ENCODE data around the gene MS4A10. TPM values are rescaled to one million over a fixed set of nuclear protein-coding genes. Genes with fewer than 3 reads are reported as not detected.
A peak's percentile ranks its signal among the peaks of the same experiment; 100 is the strongest.

The MS4A10 gene
- total RNA-seq, 1 experiment from 2014 or later: not detected

DNA sequence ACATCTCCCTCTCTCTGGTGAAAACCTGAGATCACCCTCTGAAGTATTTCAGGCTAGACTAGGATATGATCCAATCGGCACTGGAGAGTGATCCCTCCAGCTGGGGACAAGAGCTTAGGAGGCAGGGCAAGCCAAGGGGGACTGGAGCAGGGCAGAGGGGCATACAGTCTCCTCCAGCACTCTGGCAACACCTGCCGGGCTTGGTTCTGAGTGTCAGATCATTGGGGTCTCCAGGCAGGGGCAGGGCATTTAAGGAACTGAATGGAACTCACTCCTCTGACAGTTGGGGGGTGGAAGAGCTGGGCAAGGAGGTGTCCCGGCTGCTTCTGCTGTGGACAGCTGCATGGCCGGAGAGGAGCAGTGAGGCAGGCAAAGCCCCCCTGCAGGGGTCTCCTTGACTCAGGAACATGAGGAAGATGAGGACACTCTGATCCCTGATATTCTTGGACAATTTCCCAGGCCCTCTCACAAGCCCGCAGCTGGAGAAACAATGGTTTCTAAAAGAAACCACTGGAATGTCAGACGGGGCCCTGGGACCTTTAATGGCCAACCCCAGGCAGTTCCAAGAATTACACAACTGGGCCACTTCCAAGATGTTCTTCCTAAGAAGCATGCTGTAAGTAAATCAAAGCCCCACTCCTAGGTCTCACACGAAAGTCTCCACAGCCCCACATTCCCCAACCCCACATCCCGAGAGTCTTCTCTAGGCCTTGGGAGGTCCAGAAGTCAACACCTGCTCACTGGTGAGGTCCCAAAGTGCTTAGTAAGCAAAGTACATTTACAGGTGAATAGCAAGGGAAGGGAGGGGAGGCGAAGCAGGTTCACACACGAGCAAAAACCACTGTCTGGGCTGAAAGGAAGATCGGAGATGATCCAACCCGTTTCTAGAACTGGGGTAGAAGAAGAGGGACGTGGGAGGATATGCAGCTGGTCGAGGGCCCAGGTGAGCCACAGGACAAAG lies 55.6 kb downstream of the MS4A10 start:
- Histone ChIP-seq H3K36me3 (no peaks in the 10 kb centered on the region; the same call in 1 of the 2 replicates), H3K4me1 (peaks cover 22% of the 10 kb centered on the region), H3K4me3 (no peak overlapping the region), H3K9me3 (replicated peaks) (no peaks in the 10 kb centered on the region), H3K27ac (peak overlapping the region; percentile 15; the same call in 1 of the 2 replicates), H3K27me3 (no peaks in the 10 kb centered on the region)
- DNase-seq: peak; percentile 62 to 73

DNA sequence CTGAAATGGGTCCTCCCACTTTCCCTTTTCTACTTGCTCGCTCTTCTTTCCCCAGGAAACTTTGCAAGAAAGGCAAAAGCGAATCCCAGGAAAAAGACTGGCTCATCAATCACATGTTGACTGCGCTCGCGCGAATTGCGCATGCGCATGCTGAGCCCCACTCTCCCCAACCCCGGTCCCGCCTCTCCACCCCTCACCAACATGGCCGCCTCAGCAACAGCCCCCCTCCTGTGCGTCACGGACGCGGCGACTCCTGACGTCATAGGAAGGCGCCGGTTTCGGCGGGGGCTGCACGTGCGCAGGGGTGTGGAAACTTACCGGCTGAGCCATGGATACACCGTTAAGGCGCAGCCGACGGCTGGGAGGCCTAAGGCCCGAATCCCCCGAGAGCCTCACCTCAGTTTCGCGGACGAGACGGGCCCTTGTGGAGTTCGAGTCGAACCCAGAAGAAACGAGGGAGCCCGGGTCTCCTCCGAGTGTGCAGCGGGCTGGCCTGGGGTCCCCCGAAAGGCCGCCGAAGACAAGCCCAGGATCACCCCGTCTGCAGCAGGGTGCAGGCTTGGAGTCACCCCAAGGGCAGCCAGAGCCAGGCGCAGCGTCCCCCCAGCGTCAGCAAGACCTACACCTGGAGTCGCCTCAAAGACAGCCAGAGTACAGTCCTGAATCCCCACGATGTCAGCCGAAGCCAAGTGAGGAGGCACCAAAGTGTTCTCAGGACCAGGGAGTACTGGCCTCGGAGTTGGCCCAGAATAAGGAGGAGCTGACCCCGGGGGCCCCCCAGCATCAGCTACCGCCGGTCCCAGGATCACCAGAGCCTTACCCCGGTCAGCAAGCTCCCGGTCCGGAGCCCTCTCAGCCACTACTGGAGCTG lies 56.9 kb downstream of the MS4A10 start, which contains the start of gene CCDC86:
CCDC86 (plus strand) TSS at position 317 of the 871 bp plus-strand sequence; CDS start at position 329, 12 bp downstream.
- H3K36me3 ChIP-seq: no peaks in the 10 kb centered on the region; the same call in 1 of the 2 replicates
- peak; percentile 95 to 96 for DNase-seq
- H3K9me3 ChIP-seq (replicated peaks): no peaks in the 10 kb centered on the region
- H3K4me3 ChIP-seq: peak within 1 kb of the TSS; percentile 83
- peak within 1 kb of the TSS; percentile 49 for H3K27ac ChIP-seq
- H3K27me3 ChIP-seq: no peaks in the 10 kb centered on the region
- peaks cover 22% of the 10 kb centered on the region for H3K4me1 ChIP-seq

DNA sequence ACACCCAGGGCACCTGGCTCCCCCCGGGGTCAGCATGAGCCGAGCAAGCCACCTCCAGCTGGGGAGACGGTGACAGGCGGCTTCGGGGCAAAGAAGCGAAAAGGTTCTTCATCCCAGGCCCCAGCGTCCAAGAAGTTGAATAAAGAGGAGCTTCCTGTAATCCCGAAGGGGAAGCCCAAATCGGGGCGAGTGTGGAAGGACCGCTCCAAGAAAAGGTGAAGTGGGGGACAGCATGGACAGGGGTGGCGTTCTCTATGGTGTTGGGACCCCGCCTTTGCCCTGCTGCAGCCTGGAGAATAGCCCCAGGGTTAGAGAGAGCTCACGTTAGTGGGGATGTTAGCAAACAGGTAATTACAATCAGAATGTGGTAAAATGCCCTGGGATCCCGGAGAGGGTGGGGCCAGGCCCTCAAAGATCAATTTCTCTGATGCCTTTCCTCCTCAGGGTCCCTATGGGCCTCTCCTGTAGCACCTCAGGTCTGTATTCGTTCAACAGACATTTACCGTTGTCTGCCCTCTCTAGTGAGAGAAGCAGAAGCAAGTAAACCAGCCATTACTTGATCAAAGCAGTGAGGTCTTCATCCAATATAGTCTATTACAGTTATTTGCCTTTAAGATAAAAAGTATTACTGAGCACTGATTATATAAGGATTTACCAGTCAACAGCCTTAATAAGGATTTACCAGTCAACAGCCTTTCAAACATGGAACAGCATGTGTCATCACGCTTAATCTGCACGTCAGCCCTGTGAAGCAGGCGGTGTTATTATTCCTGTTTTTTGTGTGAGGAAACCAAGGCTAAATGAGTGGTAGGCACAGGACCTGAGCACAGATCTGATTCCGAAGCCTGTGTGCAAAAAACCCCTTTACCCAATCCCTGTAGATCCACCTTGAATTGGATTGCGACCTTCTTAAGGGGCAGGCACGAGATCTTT lies 57.8 kb downstream of the MS4A10 start:
- H3K36me3 ChIP-seq: no peaks in the 10 kb centered on the region; the same call in 1 of the 2 replicates
- DNase-seq: no peak

DNA sequence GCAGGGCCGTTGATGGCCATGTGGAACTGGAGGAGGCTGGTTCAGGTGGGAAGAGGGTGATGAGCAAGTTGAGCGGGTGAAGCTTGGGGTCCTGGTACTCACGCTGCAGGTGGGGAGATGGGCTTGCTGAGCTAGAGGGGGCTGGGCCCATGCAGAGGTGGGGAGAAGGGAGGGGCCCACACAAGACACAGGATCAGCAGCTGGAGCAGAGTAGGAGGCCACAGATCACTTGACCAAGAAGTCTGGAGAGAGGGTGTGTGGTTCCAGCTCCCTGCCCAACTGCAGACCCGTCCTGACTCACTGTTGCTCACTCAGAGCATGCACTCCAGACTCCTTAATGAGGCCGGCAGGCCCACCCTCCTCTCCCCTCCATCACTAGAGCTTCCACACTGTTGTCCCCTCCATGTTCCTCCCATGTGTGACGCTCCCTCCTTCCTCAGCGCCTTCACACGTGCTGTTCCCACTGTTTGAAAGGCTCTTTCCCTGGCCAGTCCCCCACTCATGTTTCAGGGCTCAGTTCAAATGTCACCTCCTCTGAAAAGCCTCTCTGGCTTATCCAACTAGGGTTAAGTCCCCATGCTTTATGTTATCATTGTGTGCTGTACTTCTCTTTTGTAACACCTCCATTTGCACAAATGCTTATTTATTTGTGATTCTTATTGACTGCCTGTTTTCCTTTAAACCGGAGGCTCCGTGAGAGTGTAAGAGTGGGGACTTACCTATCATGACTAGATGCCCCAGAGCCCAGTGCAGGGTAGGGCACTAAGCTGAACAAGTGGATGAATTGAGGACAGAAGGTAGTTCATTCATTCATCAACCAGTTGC lies 59.1 kb downstream of the MS4A10 start:
- no peak for DNase-seq
- H3K4me1 ChIP-seq: peaks cover 18% of the 10 kb centered on the region
- H3K27ac ChIP-seq: no peak overlapping the region
- H3K9me3 ChIP-seq (replicated peaks): no peaks in the 10 kb centered on the region
- H3K36me3 ChIP-seq: no peaks in the 10 kb centered on the region; the same call in 1 of the 2 replicates
- H3K4me3 ChIP-seq: no peak overlapping the region
- no peaks in the 10 kb centered on the region for H3K27me3 ChIP-seq

More for the DNA sequence above, 57.8 kb downstream of the MS4A10 start:
- peak overlapping the region; percentile 49 for H3K27ac ChIP-seq
- peak overlapping the region; percentile 83 for H3K4me3 ChIP-seq
- H3K27me3 ChIP-seq: no peaks in the 10 kb centered on the region
- H3K9me3 ChIP-seq (replicated peaks): no peaks in the 10 kb centered on the region
- peaks cover 22% of the 10 kb centered on the region for H3K4me1 ChIP-seq

DNA sequence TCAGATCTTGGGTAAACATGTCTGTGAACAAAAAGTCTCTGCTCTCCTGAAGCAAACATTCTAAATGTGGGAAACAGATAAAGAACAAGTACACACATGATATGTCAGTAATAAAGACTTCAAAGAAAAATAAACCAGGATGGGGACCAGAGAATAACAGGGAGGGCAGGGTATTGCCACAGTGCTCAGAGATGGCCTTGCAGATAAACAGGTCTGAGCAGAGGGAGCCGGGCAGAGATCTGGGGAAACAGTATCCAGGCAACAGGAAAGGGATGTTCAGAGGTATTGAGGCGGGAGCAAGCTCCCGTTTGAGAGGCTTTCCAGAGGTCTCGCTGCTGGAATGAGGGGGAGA lies 59.7 kb downstream of the MS4A10 start:
- no peaks in the 10 kb centered on the region; the same call in 1 of the 2 replicates for H3K36me3 ChIP-seq

DNA sequence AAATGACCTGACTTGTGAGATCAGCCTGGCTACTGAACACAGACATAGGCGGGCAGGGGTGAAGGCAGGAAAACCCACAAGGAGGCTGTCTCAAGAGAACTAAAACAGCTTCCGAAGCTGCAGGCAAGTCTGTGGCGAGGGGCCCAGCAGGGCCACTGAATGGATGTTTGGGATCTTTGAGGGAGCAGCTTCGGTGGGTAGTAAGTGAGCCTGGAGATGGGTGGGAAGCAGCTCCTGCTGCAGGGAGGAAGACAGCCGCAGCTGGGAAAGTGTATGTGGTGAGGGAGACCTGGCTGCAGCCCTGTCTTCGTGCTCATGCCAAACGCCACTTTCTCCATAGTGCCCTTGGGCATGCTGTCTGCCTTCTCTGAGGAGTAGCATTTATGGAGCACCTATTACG lies 60.2 kb downstream of the MS4A10 start:
- Histone ChIP-seq H3K4me1 (peaks cover 15% of the 10 kb centered on the region), H3K4me3 (no peak overlapping the region), H3K36me3 (no peaks in the 10 kb centered on the region; the same call in 1 of the 2 replicates), H3K27me3 (no peaks in the 10 kb centered on the region), H3K27ac (no peak overlapping the region), H3K9me3 (replicated peaks) (no peaks in the 10 kb centered on the region)
- DNase-seq: no peak

More for the DNA sequence above, 59.7 kb downstream of the MS4A10 start:
- Histone ChIP-seq H3K27ac (no peak overlapping the region), H3K4me3 (no peak overlapping the region), H3K27me3 (no peaks in the 10 kb centered on the region), H3K9me3 (replicated peaks) (no peaks in the 10 kb centered on the region), H3K4me1 (peaks cover 18% of the 10 kb centered on the region)
- DNase-seq: no peak

DNA sequence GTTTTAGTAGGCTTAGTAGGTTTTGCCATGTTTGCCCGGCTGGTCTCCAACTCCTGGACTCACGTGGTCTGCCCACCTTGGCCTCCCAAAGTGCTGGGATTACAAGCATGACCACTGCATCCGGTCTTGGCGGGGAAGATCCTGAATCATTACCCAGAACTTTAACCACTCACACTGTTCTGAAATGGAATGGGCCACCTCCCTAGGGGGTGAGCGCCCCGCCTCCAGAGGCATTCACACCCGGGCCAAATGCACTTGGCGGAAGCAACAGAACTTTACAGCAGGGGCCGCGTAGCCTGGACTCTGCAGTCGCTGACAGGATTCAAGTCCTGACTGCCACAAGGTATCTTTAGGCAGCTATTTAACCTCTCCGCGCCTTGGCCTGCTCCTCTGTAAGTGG lies 62.1 kb downstream of the MS4A10 start:
- H3K27me3 ChIP-seq: no peaks in the 10 kb centered on the region
- H3K4me1 ChIP-seq: 0 out of 2 replicates have a peak, but pooled peaks cover 3% of the 10 kb centered on the region
- H3K36me3 ChIP-seq: peaks cover 9% of the 10 kb centered on the region; the same call in 1 of the 2 replicates
- DNase-seq: no peak
- no peak overlapping the region for H3K27ac ChIP-seq
- no peaks in the 10 kb centered on the region for H3K9me3 ChIP-seq (replicated peaks)
- H3K4me3 ChIP-seq: no peak overlapping the region

DNA sequence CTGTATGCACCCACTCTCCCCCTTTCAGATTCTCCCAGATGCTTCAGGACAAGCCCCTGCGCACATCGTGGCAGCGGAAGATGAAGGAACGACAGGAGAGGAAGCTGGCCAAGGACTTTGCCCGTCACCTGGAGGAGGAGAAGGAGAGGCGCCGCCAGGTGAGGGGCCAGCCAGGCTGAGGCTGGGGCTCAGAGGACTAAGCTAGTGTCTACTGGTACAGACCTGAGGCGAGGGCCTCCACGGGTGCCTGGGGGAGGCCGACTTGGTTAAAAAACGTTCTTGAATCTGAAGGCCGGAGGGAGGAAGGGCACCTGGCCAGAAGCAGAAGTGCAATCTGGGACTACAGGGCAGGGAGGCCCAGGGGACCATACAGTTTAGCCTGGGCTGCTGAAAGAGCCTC lies 62.8 kb downstream of the MS4A10 start:
- no peak overlapping the region for H3K27ac ChIP-seq
- no peak for DNase-seq
- H3K9me3 ChIP-seq (replicated peaks): no peaks in the 10 kb centered on the region
- peaks cover 9% of the 10 kb centered on the region; the same call in 1 of the 2 replicates for H3K36me3 ChIP-seq
- 0 out of 2 replicates have a peak, but pooled peaks cover 3% of the 10 kb centered on the region for H3K4me1 ChIP-seq
- no peak overlapping the region for H3K4me3 ChIP-seq
- H3K27me3 ChIP-seq: no peaks in the 10 kb centered on the region

DNA sequence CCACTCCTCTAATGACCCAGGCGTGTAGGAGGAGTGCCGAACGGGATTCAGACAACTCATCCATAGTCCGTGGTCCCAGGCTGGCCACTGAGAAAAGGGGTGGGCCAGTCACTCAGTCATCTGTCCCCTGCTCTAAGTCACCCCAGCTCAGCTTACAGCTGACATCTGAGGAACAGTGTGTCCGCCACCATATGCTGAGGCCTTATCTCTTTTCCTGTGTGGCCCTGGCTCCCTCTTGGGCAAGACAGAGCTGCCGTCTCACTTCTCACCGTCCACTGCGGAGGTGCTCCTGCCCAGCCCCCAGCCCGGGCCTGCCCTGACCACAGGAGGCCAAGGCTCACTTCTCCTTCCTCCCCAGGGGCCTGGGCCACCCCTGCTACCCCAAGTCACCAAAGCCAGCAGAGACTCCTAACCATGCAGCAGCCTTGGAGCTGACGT lies 63.6 kb downstream of the MS4A10 start:
- no peaks in the 10 kb centered on the region for H3K4me1 ChIP-seq
- H3K4me3 ChIP-seq: no peak overlapping the region
- DNase-seq: no peak
- no peaks in the 10 kb centered on the region for H3K27me3 ChIP-seq
- no peaks in the 10 kb centered on the region for H3K9me3 ChIP-seq (replicated peaks)
- H3K36me3 ChIP-seq: peaks cover 9% of the 10 kb centered on the region; the same call in 1 of the 2 replicates
- H3K27ac ChIP-seq: no peak overlapping the region

DNA sequence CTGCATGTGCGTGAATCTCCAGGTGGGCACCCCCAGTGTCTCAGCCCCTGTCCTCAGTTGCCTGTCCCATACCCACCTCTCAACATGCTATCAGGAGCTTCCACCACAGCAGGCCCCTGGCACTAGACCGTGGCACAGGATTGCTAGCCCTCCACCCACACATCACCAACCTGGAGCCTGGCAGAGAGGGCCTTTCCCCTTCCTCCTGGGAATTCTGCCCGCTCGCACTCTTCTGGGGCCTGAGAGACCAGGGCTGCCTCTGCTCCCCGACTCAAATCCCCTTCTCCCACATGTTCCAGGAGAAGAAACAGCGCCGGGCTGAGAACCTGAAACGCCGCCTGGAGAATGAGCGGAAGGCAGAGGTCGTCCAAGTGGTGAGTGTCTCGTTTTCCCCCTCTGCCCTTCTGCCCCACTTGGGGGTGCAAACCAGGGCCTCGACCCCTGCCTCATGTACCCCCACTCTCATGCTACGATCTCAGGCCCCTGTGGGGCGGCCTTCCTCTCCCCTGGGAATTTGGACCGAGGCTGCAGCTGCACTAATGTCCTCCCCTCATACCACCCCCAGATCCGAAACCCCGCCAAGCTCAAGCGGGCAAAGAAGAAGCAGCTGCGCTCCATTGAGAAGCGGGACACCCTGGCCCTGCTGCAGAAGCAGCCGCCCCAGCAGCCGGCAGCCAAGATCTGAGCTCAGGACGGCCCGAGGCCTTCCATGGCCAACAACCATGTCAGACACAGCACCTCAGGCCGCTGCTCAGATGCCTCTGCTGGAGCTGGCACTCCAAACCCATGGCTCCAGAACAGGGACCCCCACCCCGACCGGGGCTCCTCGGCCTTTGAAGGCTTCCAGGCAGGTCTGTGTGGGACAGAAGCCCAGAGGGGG lies 64.7 kb downstream of the MS4A10 start:
- no peaks in the 10 kb centered on the region for H3K4me1 ChIP-seq
- no peak for DNase-seq
- H3K4me3 ChIP-seq: no peak overlapping the region
- peaks cover 9% of the 10 kb centered on the region; the same call in 1 of the 2 replicates for H3K36me3 ChIP-seq
- no peaks in the 10 kb centered on the region for H3K27me3 ChIP-seq
- H3K9me3 ChIP-seq (replicated peaks): no peaks in the 10 kb centered on the region
- no peak overlapping the region for H3K27ac ChIP-seq
